H7 (cell line): Measurements from ENCODE around the gene SIMC1. TPM values are rescaled to one million over a fixed set of nuclear protein-coding genes. Genes with fewer than 3 reads are reported as not detected.
A peak's percentile ranks its signal among the peaks of the same experiment; 100 is the strongest.

ENCODE experiments used
- DNase-seq: peaks from one replicate; pipeline ENCODE4 v3.0.0; 2012
- H3K27me3 ChIP-seq: 2 replicates; pipeline ENCODE4 v1.6.0; 2011; ENCODE audit warnings: mild to moderate bottlenecking, low read length; ENCODE audit not compliant: control insufficient read depth, insufficient read depth
- H3K36me3 ChIP-seq: replicated peaks from 2 replicates; pipeline ENCODE4 v1.5.1; 2011; ENCODE audit warnings: low read length; ENCODE audit not compliant: control insufficient read depth, insufficient read depth
- H3K4me3 ChIP-seq: 2 replicates; pipeline ENCODE4 v1.5.1; 2011; ENCODE audit warnings: low read depth, mild to moderate bottlenecking, control low read depth, low read length, moderate library complexity; ENCODE audit not compliant: insufficient read depth
- total RNA-seq: library from RNA; depleted of rRNA; stranded (reverse); fragments of >200 nt; shearing (Covaris generic); gene quantifications from 2 replicates; pipeline ENCODE4 v1.2.3, GENCODE V29; 2014

Gene SIMC1
- total RNA-seq, 1 experiment from 2014 or later = 15.0 TPM

DNA sequence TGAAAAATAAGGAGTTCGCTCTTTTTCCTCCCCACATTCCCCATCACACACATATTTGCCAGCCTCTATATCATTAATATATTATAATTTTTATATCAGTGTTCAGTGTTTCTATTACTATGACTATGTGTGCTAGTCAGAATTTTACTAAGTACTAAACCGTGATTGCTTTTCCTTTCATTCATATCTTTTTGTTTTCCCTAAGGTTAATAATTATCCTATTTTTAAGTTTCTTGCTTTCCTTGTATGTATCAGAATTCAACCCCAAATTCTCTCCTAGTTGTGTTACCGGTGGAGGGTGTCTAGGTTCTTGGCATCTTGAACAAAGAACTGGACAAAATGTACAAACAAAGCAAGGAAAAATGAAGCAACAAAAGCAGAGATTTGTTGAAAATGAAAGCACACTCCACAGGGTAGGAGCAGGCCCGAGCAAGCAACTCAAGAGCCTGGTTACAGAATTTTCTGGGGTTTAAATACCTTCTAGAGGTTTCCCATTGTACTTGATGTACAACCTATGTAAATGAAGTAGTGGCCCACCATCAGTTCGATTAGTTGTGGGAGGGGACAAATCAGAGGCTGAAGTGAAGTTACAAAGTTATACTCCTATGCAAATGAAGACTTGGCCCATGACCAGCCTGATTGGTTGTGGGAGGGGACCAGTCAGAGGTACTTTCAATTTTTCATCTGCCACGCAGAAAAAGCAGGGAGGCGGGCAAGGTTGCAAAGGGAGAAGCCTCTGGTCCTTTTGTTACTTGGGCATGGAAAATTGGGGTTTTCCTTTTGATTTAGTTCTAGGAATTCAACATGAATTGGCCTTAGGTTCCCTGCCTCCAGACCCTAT lies 79.5 kb downstream of the SIMC1 start:
- no peak overlapping the region for H3K4me3 ChIP-seq
- DNase-seq = no peak
- H3K36me3 ChIP-seq = peaks cover 2% of the 10 kb centered on the region
- H3K27me3 ChIP-seq = no peaks in the 10 kb centered on the region

DNA sequence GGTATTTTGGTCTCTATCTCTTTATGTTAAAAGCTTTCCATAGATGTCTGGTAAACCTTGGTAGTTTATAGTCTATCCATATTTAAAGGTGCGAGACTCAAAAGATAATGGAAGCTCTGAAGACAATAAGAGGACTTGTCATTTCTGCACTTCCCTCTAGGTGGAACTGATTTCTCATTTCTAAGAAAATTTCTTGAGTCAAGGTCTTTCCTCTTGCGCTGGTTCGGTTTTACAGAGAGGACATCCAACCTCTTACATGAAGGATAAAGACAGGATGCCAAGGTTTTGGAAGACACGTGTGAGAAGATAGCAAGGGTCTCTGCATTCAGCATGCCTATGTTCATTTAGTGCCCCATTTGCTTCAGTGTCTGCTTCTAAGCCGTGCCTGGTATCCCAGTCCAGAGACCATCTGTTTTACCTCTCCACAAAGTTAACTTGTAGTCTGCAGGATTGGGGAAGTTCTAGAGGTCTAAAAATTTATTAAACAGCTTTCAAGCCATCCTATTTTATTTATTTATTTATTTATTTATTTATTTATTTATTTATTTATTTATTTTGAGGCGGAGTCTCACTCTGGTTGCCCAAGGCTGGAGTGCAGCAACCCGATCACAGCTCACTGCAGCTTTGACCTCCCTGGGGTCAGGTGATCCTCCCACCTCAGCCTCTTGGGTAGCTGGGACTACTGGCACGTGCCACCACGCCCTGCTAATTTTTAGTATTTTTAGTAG lies 81.8 kb downstream of the SIMC1 start:
- Histone ChIP-seq H3K4me3 (no peak overlapping the region), H3K27me3 (no peaks in the 10 kb centered on the region), H3K36me3 (peaks cover 2% of the 10 kb centered on the region)
- peak; percentile 20 for DNase-seq

DNA sequence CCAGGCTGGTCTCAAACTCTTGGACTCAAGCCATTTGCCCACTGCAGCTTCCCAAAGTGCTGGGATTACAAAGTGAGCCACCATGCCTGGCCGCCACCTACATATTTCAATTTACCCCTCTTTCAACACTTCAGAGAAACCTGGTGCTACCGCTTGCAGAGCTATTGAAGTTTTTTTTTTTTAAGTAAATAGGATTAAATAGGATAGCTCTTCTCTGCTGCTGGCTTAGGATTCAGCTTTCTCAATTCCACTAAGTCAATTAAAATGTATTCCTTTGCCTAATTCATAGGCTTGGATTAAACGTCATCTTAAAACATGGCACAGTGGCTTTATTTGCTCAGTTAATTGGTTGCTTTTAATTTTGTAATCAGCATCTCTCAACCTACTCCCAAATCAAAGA lies 82.4 kb downstream of the SIMC1 start:
- peaks cover 2% of the 10 kb centered on the region for H3K36me3 ChIP-seq

DNA sequence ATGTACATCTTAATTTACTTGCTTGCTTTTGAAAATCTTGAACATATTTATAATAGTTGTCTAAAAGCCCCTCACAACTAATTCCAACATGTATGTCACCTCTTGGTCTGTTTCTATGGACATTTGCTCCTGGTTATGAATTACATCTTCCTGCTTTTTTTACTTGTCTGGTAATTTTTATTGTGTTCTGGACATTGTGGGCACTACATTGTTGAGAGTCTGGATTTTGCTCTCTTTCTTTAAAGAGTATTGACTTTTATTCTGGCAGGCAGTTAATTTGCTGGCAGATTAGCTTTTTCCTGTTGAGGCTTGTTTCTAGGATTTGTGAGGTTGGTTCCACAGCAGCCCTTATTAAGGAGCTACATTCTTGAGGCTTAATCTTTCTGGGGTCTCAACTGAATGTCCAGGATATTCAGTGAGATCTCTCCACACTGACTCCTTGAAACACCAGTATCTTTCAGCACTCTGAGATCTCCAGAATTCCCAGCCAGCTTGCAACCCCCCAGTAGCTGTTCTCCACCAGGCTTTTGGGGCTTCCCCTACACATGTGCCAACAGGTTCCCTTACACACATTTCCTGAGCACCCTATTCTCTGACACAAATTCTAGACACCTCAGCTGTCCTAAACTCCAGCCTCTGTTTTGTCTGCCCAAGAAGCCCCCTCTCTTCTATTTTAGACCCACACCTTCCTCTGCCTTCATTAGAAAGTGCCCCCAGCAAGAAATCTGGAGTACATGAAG lies 96.0 kb downstream of the SIMC1 start:
- Histone ChIP-seq H3K36me3 (no peaks in the 10 kb centered on the region), H3K27me3 (no peaks in the 10 kb centered on the region), H3K4me3 (no peak overlapping the region)
- DNase-seq = no peak

More for the DNA sequence above, 82.4 kb downstream of the SIMC1 start:
- Histone ChIP-seq H3K27me3 (no peaks in the 10 kb centered on the region), H3K4me3 (no peak overlapping the region)
- no peak for DNase-seq

DNA sequence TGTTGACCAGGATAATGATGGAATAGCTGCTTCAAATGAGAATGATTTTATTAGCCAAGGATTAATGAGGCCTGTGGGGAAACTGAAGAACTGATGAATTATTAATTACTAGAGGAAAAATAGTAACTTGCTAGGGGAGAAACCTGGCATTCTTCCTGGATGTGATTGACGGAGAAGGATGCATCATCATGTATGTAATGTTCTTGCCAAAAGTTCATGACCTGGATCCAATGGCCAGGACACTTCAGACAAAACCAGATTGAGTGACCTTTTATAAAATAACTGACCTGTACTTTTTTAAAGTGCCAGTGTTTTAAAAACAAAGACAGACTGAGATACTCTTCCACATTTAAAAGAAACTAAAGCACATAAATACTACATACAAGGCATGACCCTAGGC lies 99.7 kb downstream of the SIMC1 start:
- no peaks in the 10 kb centered on the region; the same call in 1 of the 2 replicates for H3K36me3 ChIP-seq
- H3K27me3 ChIP-seq = no peaks in the 10 kb centered on the region
- no peak for DNase-seq
- no peak overlapping the region for H3K4me3 ChIP-seq

DNA sequence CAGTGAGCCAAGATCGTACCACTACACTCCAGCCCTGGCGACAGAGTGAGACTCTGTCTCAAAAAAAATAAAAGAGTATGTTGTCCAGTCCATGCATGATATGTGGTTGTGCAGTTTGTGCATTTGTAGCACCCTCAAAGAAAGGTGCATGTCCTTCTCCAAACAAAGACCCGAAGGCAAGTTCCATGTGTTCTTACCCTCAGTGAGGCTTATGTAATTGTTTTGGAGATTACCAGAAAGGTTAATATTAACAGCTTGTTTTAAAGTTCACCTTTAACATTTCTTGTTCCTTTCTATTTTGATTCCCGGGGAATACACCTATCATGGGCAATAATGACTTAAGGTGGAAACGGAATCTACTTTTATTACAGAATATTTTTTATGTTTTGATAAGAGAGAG lies 101.1 kb downstream of the SIMC1 start:
- H3K4me3 ChIP-seq = no peak overlapping the region
- H3K36me3 ChIP-seq = no peaks in the 10 kb centered on the region; the same call in 1 of the 2 replicates
- H3K27me3 ChIP-seq = no peaks in the 10 kb centered on the region
- DNase-seq = no peak

DNA sequence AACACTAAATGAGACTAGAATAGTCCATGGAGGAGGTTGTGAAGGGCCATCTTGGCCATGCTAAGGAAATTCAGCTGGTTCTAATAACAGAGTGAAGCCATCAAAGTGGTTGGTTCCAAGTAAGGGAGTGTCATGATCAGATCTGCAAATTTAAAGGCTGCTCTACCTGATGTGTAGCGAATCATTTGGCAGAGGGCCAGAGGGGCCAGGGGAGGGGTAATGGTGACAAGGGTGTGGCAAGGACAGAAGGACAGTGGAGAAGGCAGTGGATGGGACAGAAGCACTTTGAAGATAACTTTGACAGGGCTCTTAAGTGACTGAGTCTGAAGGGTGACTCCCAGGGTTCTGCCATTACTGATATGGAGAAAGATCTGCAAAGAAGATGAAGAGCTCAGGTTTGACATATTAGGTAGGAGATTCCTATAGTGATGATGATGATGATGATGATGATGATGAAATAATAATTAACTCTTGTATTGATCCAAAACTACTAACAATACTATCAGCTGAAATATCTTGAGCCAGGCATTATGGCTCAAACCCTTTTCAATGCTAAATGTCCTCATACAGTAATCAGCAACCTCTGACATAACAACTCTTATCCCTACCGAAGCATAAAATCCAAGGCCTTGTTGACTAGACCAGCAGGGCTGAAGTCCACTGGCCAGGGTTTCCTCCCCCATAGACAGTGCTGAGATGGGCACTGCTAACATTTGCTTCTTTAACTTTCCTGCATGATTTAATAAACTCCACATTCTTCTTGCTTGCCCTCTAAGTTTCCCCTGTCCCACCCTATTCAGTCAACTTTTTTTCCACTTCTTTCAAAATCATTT lies 103.3 kb downstream of the SIMC1 start:
- Histone ChIP-seq H3K4me3 (no peak overlapping the region), H3K36me3 (peaks cover 5% of the 10 kb centered on the region), H3K27me3 (no peaks in the 10 kb centered on the region)
- DNase-seq = no peak

DNA sequence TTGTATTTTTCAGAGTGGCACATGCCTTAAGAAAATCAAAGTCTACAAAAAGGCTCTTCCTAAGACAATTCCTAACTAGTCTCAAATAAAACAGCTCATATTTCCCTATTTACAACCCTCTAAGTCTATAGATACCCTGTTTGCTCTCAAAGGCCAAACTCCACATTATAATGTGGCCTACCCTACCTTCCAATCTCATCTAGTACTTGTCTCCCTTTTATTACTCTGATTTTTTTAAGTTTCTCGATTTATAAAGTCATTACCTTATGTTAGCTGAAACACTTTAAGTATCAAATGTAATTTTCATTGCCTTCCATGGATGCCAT lies 103.9 kb downstream of the SIMC1 start:
- no peaks in the 10 kb centered on the region for H3K27me3 ChIP-seq
- no peak for DNase-seq

DNA sequence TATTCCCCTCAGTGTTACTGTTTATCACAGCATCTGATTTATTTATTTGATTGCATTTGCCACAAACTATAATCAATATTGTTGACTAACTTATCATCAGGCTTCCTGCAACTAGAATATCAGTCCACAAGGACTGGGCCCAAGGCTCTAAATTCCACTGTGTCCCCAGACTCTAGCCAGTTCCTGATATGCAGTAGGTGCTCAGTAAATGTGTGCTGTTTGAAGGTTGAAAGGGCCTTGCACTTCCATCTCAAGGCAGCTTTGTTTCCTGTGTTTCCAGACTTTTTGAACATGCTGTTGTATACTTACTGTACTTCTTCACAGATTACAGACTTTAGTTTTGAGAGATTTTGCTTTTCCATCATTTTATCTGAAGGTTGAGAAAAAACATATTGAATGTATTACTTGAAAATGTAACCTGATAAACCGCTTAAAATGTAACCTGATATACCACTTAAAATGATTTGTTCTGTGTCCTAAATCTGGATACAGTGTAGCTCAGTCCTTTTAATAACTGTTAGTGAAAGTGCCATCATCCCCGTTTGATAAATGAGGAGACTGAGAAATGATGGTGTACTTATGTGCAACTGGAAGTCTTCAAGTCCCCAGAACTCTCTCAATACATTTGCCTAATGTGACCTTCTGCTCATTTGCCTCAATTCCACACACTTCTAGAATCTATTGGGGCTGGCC lies 104.7 kb downstream of the SIMC1 start:
- Histone ChIP-seq H3K4me3 (no peak overlapping the region), H3K36me3 (peaks cover 14% of the 10 kb centered on the region), H3K27me3 (no peaks in the 10 kb centered on the region)
- DNase-seq = no peak

More for the DNA sequence above, 103.9 kb downstream of the SIMC1 start:
- no peak overlapping the region for H3K4me3 ChIP-seq
- H3K36me3 ChIP-seq = peaks cover 9% of the 10 kb centered on the region

DNA sequence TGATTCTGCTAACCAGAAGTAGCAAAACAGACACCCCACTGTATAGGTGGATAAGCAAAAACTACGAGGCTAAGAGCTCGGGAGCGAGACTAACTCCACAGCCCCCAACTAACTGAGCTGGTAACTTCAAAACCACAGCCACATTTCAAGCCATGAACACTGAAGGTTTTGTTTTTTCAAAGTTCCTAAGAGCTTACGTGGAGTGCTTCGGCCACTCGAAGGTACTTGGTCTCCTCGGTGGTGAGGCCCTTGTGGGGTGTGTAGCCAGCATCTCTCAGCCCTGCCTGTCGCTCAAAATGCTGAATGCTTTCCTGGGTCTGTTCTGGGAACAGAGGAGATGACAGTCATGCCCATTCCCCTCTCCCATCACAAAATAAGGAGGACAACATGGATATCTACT lies 112.2 kb downstream of the SIMC1 start:
- no peak for DNase-seq
- H3K4me3 ChIP-seq = no peak overlapping the region
- no peaks in the 10 kb centered on the region for H3K27me3 ChIP-seq
- peaks cover 50% of the 10 kb centered on the region for H3K36me3 ChIP-seq

DNA sequence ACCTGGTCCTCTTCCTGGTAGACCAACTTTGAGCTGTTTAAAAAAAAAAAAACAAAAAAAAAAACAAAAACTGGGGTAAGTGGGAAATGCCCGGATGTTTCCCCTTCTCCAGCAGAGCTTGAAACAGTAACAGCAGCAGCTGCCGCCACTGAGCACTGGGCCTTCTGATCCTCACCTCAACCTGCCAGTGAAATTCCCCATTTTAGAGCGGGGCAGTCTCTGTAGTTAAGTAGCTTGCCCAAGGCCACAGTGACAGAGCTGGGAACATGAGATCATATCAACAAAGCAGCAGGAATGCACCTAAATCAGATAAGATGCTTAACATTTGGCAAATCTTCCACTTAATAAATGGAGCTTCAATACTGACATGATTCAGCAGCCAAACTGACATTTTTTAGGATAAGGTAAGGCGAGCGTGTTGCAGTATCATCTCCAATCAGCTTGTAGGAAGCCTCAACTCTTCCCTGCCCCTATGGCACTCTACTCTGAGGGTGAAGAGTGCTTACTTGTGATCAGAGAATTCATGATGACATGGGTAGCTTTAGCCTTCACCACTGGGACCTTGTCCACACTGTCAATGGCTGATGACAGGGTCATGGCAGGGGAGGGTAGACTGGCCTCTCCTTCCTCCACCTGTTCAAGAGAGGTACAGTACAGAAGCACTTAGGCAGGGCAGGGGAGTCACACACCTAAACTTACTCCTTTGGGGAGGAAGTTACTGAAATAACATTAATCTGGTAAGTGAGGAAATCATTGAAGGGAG lies 114.1 kb downstream of the SIMC1 start:
- H3K27me3 ChIP-seq = no peaks in the 10 kb centered on the region
- H3K36me3 ChIP-seq = peaks cover 42% of the 10 kb centered on the region

DNA sequence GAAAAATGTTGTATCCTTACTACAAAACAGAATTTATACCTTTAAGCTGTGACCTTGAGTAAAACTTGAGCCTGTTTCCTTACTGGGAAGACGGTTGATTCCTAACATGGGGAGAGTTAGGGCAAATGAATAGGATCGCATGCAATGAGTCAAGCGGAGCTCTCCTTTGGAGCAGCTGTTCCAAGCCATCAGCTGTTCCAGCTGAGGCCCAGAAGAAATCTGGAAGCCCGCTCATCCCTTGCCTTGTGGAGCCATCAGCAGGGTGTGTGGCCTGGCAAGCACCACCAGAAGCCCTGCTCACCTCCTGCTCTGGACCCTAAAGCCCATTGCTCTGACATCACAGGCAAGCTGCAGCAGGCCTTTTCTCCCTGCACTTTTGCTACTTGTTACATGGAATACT lies 115.3 kb downstream of the SIMC1 start:
- H3K27me3 ChIP-seq = no peaks in the 10 kb centered on the region
- H3K4me3 ChIP-seq = no peak overlapping the region
- DNase-seq = no peak
- peaks cover 35% of the 10 kb centered on the region for H3K36me3 ChIP-seq

More for the DNA sequence above, 114.1 kb downstream of the SIMC1 start:
- H3K4me3 ChIP-seq = no peak overlapping the region
- DNase-seq = no peak
